HCT116 (cell line): ENCODE measurements around the gene RFXANK.

Experiments
- ATF3 ChIP-seq: IDR thresholded peaks from 2 replicates; pipeline ENCODE4 v1.6.1; 2012
- CBX3 ChIP-seq: IDR thresholded peaks from 2 replicates; pipeline ENCODE4 v1.6.1; 2012; ENCODE audit warnings: low read depth
- CTCF ChIP-seq, 3 experiments: fragments of 200-600 bp in 1 of 3; sonication (generic) in 1 of 3; IDR thresholded peaks in 2 of 3; conservative IDR thresholded peaks in 1 of 3; 2 replicates each; pipeline ENCODE4 v1.5.1; 2012 to 2017; ENCODE audit warnings: low read depth in 2 of 3, low read length in 2 of 3, antibody characterized with exemption in 1 of 3, borderline replicate concordance in 1 of 3, control low read depth in 1 of 3, mild to moderate bottlenecking in 1 of 3, mixed read lengths in 1 of 3, mixed run types in 1 of 3, moderate library complexity in 1 of 3; ENCODE audit not compliant: insufficient read depth in 1 of 3
- JUND ChIP-seq: IDR thresholded peaks from 2 replicates; pipeline ENCODE4 v1.6.1; 2012
- POLR2AphosphoS5 ChIP-seq: IDR thresholded peaks from 2 replicates; pipeline ENCODE4 v1.6.1; 2011; ENCODE audit warnings: mild to moderate bottlenecking, low read depth, low read length, moderate library complexity
- SRF ChIP-seq: IDR thresholded peaks from 2 replicates; pipeline ENCODE4 v1.6.1; 2012; ENCODE audit warnings: low read depth

- no peak for TF ChIP-seq CBX3
- no peak for TF ChIP-seq CTCF (IDR thresholded peaks at IDR 0.05 in 2 of 3, conservative IDR thresholded peaks at IDR 0.05 in 1 of 3; ENCODE audit: borderline replicate concordance in 1 of 3, insufficient read depth in 1 of 3, low read depth in 2 of 3, low read length in 2 of 3)
- no peak for TF ChIP-seq JUND
- TF ChIP-seq POLR2AphosphoS5 = no peak
- no peak for TF ChIP-seq SRF
- no peak for TF ChIP-seq ATF3
Observed at GRCh38 chr19:19214159-19214490, 22.1 kb downstream of the RFXANK start.
